Subcutaneous abdominal adipose tissue (tissue), 5 donors: ENCODE measurements around the gene NEUROD1.

Source experiments
- H3K27ac ChIP-seq: one replicate; pipeline ENCODE4 v1.7.0; 2013; ENCODE audit warnings: low read depth, mild to moderate bottlenecking, inconsistent platforms, low read length, moderate library complexity
- H3K27me3 ChIP-seq, 5 donors: one replicate each; pipeline ENCODE4 v1.7.0; 2013; ENCODE audit warnings: low read length in 5 of 5, inconsistent platforms in 1 of 5; ENCODE audit not compliant: control insufficient read depth in 5 of 5, insufficient read depth in 4 of 5
- H3K36me3 ChIP-seq, 5 donors: one replicate each; pipeline ENCODE4 v1.7.0; 2013; ENCODE audit warnings: low read length in 5 of 5; ENCODE audit not compliant: control insufficient read depth in 5 of 5, insufficient read depth in 5 of 5
- H3K4me1 ChIP-seq, 5 donors: one replicate each; pipeline ENCODE4 v1.7.0; 2013; ENCODE audit warnings: low read length in 5 of 5, mild to moderate bottlenecking in 3 of 5, moderate library complexity in 1 of 5; ENCODE audit not compliant: control insufficient read depth in 5 of 5, insufficient read depth in 5 of 5
- H3K4me3 ChIP-seq, 5 donors: one replicate each; pipeline ENCODE4 v1.7.0; 2013; ENCODE audit warnings: low read length in 5 of 5, low read depth in 1 of 5
- H3K9ac ChIP-seq, 5 donors: one replicate each; pipeline ENCODE4 v1.7.0; 2013; ENCODE audit warnings: low read length in 5 of 5, mild to moderate bottlenecking in 4 of 5, moderate library complexity in 3 of 5
- H3K9me3 ChIP-seq, 5 donors: one replicate each; pipeline ENCODE4 v1.7.0; 2013; ENCODE audit warnings: low read length in 5 of 5; ENCODE audit not compliant: control insufficient read depth in 5 of 5
- donor health status: healthy.
- donor health status: healthy.
- donor health status: healthy.
- donor health status: healthy.
- donor health status: healthy.

The NEUROD1 gene

GRCh38 chr2:181680937-181681811 lies 857 bp upstream of the NEUROD1 start:
- Histone ChIP-seq H3K36me3 (no peaks in the 10 kb centered on the region), H3K27me3 (peaks cover 48 to 78% (median 72%) of the 10 kb centered on the region in 5 donors), H3K4me1 (peaks cover 0 to 35% (median 16%) of the 10 kb centered on the region in 5 donors), H3K27ac (no peak overlapping the region), H3K4me3 (peak overlapping the region in 3 of 5 donors; percentile 2 to 50 (median 27)), H3K9me3 (peaks cover 0 to 8% (median 0%) of the 10 kb centered on the region in 5 donors), H3K9ac (no peak overlapping the region)

DNA sequence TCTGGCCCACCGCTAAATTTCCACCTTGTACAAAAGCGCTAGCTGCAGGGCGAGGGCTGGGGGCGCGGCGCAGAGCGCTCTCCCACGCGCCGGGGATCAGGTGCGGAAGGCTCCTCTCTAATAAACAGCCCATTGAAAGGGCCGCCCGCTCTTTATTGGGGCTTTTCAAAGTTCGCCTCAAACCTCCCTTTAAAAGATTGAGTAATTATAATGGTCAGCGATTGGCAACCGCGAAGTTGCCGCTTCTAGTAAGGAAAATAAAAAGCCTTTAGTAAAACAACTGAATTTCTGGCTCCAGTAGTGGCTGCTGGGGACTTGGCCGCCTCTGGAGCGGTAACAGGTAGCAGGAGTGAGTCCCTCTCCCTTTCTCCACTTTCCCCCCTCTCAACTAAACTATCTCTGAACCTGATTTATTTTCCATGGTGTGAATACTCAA lies 755 bp downstream of the NEUROD1 start:
- no peak overlapping the region for H3K4me3 ChIP-seq
- H3K27ac ChIP-seq = no peak overlapping the region
- peaks cover 0 to 32% (median 13%) of the 10 kb centered on the region in 5 donors for H3K4me1 ChIP-seq
- no peaks in the 10 kb centered on the region for H3K9me3 ChIP-seq
- no peak overlapping the region for H3K9ac ChIP-seq
- H3K36me3 ChIP-seq = no peaks in the 10 kb centered on the region
- H3K27me3 ChIP-seq = peaks cover 42 to 69% (median 64%) of the 10 kb centered on the region in 5 donors

- Histone ChIP-seq H3K4me3 (no peak overlapping the region), H3K36me3 (no peaks in the 10 kb centered on the region), H3K4me1 (peaks cover 0 to 29% (median 13%) of the 10 kb centered on the region in 5 donors), H3K9ac (no peak overlapping the region), H3K27ac (no peak overlapping the region), H3K9me3 (no peaks in the 10 kb centered on the region), H3K27me3 (peaks cover 39 to 64% (median 59%) of the 10 kb centered on the region in 5 donors)
Measured at GRCh38 chr2:181678861-181679543, 1.3 kb downstream of the NEUROD1 start.

DNA sequence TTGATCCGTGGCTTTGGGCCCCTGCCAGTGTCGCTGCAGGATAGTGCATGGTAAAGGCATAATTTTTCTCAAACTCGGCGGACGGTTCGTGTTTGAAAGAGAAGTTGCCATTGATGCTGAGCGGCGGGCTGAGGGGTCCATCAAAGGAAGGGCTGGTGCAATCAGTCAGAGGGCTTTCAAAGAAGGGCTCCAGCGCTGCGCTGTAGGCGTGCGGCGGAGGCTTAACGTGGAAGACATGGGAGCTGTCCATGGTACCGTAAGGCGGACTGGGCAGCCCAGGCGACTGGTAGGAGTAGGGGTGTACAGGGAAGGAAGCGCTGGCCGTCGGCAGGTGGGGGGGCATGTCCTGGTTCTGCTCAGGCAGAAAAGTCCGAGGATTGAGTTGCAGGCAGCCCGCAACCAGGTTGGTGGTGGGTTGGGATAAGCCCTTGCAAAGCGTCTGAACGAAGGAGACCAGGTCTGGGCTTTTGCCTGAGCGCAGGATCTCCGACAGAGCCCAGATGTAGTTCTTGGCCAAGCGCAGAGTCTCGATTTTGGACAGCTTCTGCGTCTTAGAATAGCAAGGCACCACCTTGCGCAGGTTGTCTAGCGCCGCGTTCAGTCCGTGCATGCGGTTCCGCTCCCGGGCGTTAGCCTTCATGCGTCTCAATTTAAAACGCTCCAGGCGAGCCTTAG lies 2.3 kb downstream of the NEUROD1 start:
- Histone ChIP-seq H3K27ac (no peak overlapping the region), H3K4me3 (no peak overlapping the region), H3K9ac (no peak overlapping the region)

DNA sequence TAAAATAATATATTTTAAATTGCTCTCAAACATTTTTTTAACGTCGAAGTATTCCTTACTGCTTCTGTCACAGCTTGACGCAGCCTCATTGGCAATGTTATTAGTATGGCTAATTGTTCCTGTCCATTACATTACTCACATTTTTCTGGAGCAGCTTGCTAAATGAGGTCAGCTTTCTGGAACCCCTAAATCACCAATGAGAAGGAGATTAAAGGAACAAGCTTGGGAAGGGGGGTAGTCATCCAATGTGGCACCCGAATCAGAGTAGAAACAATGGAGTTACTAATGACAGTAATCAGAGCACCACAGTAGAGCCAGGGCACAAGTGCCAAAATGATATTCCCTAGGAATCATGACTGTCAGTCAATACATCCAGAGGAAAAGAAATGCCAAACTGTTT lies 5.1 kb downstream of the NEUROD1 start:
- H3K27ac ChIP-seq = no peak overlapping the region
- no peaks in the 10 kb centered on the region for H3K9me3 ChIP-seq
- H3K27me3 ChIP-seq = peaks cover 15 to 29% (median 26%) of the 10 kb centered on the region in 5 donors
- H3K4me1 ChIP-seq = peaks cover 0 to 5% (median 0%) of the 10 kb centered on the region in 5 donors
- no peaks in the 10 kb centered on the region for H3K36me3 ChIP-seq
- no peak overlapping the region for H3K4me3 ChIP-seq
- no peak overlapping the region for H3K9ac ChIP-seq

More for the DNA sequence above, 2.3 kb downstream of the NEUROD1 start:
- peaks cover 0 to 20% (median 9%) of the 10 kb centered on the region in 5 donors for H3K4me1 ChIP-seq
- H3K36me3 ChIP-seq = no peaks in the 10 kb centered on the region
- peaks cover 39 to 56% (median 51%) of the 10 kb centered on the region in 5 donors for H3K27me3 ChIP-seq
- H3K9me3 ChIP-seq = no peaks in the 10 kb centered on the region

DNA sequence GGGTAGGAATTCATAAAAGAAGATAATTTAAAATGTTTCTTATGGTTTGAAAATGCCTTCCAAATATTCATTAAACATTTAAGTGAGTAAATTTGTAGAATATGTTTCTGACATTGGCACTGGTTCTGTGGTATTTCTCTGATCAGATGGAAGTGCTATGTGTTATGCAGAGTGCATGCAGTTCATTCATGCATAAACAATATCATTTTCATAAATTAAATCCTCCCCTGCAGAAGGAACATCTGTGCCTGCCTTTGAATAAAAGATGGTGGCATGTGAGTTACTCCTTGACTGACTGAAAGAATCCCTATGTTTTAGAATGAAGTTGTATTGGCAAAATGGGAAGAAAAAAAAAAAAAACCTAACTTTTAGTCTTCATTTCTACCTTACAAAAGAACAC lies 5.9 kb downstream of the NEUROD1 start:
- H3K4me3 ChIP-seq = no peak overlapping the region
- H3K27ac ChIP-seq = no peak overlapping the region
- H3K27me3 ChIP-seq = peaks cover 10 to 23% (median 21%) of the 10 kb centered on the region in 5 donors
- peaks cover 0 to 5% (median 0%) of the 10 kb centered on the region in 5 donors for H3K4me1 ChIP-seq
- no peaks in the 10 kb centered on the region for H3K36me3 ChIP-seq
- no peaks in the 10 kb centered on the region for H3K9me3 ChIP-seq
- H3K9ac ChIP-seq = no peak overlapping the region

GRCh38 chr2:181673173-181673572 lies 7.1 kb downstream of the NEUROD1 start:
- Histone ChIP-seq H3K36me3 (no peaks in the 10 kb centered on the region), H3K9ac (no peak overlapping the region), H3K4me3 (no peak overlapping the region), H3K27ac (no peak overlapping the region), H3K27me3 (peaks cover under 1 to 14% (median 11%) of the 10 kb centered on the region in 5 donors), H3K9me3 (no peaks in the 10 kb centered on the region), H3K4me1 (peaks cover 0 to 5% (median 0%) of the 10 kb centered on the region in 5 donors)

DNA sequence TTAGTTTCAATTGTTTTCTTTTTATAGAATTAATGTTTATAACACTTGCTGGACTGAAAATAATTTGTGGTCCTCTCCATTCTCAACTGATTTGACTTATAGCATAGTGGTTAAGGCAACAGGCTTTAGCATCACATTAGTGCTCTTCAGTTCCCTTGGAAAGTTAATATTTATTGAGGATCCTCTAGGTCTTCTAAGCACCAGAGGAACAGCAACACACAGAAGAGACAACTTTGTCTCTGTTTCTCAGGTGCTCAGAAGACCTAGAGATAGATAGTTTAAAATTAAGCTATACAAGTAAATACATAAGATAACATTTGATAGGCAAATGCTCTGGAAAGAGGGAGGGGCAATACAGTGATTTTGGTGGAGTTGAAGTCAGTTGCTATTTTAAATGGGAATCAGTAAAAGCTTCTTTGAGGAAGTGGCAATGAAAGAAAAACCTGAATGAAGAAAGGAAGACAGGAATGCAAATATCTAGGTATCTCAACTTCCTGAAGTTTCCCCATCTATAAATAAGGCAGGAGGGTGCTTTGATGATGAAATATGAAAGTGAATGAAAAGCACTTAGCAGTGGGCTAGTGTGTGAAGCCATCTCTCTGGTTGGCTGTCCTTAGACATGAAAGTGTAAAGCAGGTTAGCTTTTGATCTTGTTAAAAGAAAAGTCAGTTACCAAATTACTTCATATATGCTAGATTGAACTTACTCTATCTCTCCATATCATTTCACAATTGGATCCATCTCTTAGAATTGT lies 7.9 kb downstream of the NEUROD1 start:
- Histone ChIP-seq H3K27me3 (peaks cover 0 to 7% (median 3%) of the 10 kb centered on the region in 5 donors), H3K9ac (no peak overlapping the region), H3K4me3 (no peak overlapping the region), H3K9me3 (no peaks in the 10 kb centered on the region), H3K27ac (no peak overlapping the region), H3K36me3 (no peaks in the 10 kb centered on the region), H3K4me1 (no peaks in the 10 kb centered on the region)

- H3K27ac ChIP-seq = no peak overlapping the region
- no peaks in the 10 kb centered on the region for H3K36me3 ChIP-seq
- H3K9me3 ChIP-seq = peaks cover 0 to 12% (median 6%) of the 10 kb centered on the region in 5 donors
- H3K4me3 ChIP-seq = no peak overlapping the region
- peaks cover 0 to 9% (median 3%) of the 10 kb centered on the region in 5 donors for H3K27me3 ChIP-seq
- no peak overlapping the region for H3K9ac ChIP-seq
- no peaks in the 10 kb centered on the region for H3K4me1 ChIP-seq
Measured at GRCh38 chr2:181670632-181671031, 9.7 kb downstream of the NEUROD1 start.
